HG02970 (cell line): ENCODE data around the gene IQCC.

Experiments used
- ATAC-seq: cut with Tn5 transposase; IDR thresholded peaks from one replicate; pipeline ENCODE4 v1.9.1; 2021; ENCODE audit warnings: mild to moderate bottlenecking, moderate library complexity, moderate number of reproducible peaks; ENCODE audit not compliant: unreplicated experiment, low FRiP score

IQCC gene

DNA sequence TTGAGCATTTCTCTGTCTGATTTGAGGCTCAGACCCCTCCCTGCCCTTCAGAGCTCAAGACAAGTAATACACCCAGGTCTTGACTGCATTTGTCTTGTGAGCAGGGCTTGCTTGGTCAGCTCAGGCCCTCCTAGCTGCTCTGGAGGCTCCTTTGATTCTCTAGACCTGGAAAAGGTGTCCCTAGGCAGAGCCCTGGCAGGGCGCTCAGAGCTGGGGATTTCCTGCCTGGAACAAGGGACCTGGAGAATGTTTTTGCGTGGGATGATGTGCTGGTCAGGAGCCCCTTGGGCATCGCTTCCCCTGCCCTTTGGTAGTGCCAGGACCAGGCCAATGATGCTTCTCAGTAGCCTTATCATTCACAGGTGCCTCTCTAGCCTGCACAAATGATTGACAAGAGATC, 9.9 kb upstream of the IQCC start:
- no peak for ATAC-seq

DNA sequence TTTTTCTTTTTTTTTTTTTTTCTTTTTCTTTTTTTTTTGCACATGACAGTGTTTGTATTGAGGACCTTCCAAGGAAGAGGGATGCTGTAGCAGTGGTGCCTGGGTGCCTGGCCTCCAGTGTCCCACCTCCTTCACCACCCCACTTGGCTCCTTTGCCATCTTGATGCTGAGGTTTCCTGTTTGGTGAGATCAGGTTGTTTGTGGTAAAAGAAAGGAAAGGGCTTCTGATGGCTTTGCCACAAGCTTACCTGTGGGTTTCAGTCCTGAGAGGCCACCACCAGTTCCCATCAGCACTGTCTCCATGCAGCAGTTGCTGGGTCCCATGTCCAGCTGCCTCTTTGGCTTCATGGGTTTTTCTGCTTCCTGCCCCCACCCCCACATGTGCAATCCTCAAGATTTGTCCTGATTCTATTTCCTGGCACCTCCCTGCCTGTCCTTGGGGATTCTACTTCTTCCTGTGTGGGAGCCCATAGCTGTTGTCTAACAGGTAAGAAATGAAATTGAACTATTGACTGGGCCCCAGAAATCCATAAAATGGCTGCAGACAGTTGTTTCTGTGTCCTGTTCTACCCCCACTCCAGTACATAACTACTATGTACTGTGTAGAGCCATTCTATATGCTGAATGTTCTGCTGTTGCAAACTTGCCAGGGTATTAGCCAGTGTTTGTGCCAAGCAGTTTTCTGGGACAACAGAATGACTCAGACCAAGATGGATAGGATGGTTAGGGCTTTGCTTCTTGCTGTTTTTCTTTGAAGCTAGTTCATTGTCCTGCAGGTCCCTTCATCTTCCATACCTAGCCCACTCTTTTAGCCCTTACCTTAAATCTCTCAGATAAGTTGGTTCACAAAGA, 9.3 kb upstream of the IQCC start:
- ATAC-seq = no peak

DNA sequence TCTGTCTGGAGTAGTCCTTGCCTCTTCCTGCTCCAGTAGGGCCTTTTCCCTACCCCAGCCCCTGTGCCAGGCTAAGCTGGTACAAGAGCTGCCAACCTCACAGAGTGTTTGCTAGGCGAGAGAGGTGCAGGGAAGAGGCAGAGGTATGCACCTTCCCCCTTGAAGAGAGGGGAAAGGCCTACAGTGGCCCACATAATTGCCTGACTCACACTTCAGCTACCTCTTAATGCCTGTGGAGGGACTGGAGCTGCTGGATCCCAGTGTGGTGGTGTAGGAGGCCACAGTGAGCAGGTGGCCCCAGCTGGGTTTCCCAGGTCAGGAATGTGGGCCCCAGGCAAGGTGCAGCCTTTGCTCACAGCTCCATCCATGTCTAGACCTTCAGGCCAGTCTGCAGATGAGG, 8.4 kb upstream of the IQCC start:
- ATAC-seq = no peak

DNA sequence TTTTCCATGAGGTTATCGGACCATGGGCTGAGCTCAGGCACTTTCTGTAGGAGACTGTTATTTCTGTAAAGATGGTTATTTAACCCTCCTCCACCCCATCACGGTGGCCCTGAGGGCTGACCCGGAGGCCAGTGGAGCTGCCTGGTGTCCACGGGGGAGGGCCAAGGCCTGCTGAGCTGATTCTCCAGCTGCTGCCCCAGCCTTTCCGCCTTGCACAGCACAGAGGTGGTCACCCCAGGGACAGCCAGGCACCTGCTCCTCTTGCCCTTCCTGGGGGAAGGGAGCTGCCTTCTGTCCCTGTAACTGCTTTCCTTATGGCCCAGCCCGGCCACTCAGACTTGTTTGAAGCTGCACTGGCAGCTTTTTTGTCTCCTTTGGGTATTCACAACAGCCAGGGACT, 7.6 kb upstream of the IQCC start:
- ATAC-seq = no peak

DNA sequence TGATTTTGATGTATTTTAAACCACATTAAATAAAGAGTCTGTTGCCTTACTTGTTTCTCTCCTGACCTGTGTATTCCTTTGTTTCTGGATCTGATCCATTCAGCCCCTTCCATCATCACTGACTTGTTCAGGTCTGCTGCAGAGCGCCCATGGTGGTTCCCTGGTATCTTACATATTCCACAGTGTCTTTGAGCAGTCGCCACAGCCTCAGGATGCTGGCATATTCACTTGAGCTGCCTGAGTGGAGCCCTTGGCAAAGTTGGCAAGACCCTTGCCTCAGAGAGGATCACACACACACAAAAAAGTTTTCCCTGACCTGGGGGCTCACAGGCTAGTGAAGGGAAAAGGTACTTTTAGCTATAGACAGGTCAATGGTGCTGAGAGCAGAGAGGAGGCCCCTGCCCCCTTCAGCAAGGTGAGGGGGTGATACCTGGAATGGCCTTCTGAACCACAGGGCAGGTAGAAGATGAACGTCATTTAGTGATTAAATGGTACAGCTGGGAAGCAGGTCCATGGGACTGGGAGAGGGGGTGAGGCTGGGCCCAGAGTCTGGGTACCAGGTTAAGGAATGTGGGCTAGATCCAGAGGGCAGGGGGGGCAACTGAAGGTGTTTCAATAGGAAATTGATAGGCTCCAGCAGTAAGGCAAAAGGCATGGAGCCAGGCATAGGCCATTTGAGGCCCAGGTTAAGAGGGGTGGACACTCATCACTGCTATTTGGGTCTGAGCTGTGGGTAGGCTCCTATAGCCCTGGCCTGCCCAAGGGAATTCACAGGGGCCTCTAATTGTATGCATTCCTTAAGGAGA, 7.0 kb upstream of the IQCC start:
- ATAC-seq = no peak

DNA sequence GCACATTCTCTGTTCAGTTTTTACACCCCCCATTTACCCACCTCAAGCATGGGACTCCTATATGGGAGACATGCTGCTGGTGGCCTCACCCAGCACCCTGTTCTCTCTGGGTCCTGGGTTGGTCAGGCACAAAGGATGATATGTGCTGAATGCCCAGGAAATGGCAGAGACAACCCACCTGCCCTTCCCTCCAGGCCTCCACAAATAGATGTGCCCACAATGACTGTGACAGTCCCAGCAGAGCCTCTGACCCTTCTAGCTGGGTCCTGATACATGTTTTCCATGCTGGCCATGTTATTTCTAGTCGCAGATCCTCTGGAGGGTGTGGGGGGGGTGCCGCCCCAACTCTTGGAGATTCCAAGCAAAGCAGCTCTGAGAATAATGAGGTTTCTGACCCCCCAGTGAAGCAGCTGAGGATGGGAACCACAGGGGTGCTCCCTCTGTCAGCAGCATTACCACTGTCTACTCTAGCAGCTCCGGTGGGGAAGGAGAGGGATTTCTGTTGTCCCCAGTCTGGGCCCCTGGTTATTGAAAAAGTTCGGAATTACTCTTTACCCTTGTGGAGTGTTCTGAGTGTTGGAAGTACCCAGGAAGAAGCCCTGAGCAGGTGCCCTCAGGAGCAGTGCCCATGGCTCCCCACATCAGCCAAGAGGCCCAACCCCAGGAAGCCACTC, 6.3 kb upstream of the IQCC start:
- ATAC-seq = no peak

DNA sequence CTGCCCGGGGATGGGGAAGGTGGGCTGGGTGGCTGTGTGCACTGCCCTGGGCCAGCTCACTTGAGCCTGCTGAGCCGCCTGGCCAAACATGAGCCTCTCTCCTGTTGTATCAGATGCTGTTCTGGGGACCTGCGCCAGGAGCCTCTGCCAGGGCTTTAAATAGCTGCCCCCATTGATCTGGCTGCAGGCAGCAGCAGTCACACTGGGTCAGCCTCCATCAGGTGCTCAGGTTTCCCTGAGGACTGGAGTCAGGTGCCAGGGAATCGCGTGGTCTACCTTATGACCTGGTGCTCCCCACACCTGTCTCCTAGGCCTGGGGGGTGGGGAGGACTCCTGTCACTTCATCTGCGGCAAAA, 5.8 kb upstream of the IQCC start:
- ATAC-seq = no peak

DNA sequence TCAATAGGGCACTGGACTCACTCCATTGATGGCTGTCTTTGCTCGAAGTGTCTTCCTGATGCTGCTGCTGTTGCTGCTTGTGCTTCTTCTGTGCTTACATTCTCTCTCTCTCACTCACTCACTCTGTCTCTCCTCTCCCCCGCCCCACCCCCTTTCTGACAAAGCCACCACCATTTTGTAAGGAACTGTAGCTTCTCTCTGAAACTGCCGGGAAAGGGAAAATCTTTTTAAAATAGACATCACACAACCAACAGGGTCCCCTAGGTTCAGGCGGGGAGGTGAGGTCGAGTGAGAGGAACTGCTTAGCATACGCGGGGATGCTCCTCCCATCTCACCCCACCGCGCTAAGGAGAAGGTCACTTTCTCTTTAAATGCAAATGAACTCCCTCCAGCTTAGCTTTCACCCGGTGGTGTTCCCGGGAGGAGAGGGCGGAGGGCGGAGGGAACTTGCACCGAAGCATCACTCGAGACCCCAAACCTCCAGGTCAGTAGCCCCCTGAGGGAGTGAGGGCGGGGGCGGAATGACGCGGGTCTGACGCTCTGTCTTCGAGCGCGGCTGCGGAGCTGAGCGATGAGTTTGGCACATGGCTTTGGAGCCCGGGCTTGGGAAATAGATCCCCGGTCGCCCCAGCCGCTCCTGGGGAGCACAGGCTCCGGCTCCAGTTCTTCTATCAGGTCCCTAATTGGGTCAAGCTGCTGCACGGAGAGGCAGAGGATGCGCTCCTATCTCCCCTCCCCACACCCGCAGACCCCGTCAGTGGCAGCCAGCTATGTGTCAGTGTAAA, 5.1 kb upstream of the IQCC start, which contains the start of gene CCDC28B:
TSS of gene CCDC28B (plus strand) at position 370 of the 785 bp plus-strand sequence. CDS start 1,341 bp downstream, outside the sequence.
- ATAC-seq = no peak

DNA sequence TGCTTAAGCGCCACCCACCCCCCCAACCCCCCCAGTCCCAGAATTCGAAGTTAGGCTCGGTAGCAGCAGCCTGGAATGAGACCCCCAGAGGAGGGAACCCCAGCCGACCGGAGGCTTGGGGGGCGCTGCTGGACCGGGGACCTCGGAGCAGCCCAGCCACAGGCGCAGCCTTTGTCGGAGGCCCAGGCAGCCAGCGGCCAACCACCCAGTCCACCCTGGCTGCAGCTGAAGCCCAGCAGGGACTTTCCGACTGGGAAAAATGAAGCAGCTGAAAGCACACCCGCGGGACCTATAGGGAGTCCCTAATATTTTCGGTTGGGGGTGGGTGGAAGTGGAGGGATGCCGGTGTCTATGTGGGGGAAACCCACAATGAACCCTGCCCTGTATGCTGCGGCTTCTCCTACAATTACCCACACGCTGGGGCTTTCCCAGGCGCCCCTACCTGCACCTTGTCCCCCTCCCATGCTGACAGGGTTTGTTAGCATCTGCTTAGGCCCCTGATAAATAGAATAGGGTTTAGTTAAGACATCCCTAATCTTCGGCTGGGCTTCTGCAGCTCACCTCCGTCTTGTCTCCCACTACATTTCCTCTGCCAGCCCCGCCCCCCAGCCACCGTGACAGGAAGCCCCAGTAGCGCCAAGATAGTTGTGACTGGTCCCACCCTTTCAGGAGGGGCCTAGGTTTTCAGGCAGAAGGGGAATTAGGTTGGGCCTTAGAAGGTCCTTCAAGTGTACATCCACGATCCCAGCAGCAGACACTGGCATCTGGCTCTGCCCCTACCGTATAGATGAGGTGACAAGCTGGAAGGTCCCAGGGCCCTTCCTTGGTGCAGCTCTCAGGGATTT, 4.2 kb upstream of the IQCC start:
- peak; percentile 36 for ATAC-seq

DNA sequence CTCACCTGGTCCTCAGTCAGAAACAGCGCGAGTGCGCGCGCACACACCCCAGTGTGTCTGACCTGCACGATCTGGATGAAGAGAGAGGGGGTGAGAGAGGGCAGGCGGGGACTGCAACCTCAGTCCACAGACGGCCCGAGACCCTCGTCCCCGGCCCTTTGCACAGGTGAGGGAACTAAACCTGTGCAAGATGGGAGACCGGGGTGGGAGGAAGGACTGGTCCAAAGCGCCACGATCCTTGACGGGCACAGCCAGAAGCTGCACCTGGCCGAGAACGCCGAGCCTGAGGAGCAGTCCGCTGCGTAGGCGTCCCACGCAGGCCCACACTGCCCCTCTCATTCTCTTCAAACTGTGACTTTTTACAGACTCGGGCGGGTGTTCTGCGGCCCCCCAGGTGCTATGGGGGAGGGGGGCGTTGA, 519 bp upstream of the IQCC start:
- ATAC-seq = no peak

DNA sequence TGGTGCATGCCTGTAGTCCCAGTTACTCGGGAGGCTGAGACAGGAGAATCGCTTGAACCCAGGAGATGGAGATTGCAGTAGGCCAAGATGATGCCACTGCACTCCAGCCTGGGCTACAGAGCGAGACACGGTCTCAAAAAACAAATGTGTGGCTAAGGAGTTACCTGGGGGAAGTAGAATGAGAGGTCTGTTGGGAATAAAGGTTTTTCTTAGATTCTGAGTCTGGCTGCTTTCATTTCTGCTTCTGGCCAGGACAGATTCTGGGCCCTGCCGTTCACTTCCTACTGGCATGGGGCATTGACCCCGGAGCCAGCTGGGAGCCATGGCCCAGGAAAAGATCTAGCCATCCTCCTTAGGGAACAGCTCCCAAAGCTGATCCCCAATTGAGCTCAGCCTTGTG, 3.0 kb downstream of the IQCC start:
- ATAC-seq = no peak

DNA sequence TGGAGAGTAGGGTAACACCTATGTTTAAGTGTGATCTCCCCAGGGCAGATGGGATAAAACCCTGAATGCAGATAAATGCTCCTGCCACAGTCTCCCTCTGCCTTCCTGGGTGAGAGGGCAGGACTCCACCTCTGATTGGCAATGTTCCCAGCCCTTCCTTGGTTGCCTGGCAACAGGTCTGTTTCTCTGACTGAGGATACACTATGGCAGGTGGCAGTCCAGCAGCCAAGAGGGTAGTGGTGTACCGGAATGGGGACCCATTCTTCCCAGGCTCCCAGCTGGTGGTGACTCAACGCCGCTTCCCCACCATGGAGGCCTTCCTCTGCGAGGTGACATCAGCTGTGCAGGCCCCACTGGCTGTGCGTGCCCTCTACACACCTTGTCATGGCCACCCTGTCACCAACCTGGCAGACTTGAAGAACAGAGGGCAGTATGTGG, 3.4 kb downstream of the IQCC start, which contains the start of gene DCDC2B:
TSS of gene DCDC2B (plus strand) at position 199 of the 438 bp plus-strand sequence. CDS start at position 204, 5 bp downstream.
- ATAC-seq = no peak

DNA sequence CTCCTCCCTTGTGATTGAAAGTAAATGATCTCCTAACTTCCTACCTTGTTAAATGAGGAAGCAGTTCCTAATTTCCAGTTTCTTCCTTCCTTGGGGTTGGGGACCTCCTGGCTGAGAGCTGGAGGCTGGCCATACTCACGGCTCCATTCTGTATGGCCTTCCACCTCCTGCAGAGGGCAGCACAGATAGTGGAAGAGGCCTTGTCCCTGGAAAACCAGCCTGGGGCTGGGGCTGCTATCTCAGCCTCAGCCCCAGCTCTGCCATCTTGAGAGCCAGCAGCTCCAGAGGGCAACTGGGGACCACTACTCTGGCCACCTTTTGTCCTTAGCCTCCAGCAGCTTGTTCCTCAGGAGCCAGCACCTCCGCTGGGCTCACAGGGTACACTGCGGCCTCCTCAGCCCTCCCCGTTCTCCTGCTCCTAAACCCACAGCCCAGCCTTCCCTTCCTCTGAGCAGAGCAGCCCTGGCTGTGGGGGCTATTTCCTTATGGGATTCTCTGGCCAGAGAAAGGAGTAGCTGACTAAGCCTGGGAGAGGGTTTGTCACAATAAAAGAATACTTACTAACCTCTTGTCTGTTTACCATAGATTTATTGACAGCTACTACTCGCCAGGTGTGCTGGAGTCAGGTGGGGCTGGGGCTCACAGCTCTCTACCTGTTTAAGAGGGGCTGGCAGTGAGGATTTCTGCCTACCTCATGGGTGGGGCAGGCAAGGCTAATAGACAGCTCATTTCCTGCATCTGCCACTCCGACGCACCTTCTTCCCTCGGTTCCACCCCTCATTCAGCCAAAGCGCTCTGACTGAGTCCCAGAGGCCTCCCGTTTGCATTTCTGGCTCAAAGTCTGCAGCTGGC, 10.4 kb downstream of the IQCC start:
- no peak for ATAC-seq

DNA sequence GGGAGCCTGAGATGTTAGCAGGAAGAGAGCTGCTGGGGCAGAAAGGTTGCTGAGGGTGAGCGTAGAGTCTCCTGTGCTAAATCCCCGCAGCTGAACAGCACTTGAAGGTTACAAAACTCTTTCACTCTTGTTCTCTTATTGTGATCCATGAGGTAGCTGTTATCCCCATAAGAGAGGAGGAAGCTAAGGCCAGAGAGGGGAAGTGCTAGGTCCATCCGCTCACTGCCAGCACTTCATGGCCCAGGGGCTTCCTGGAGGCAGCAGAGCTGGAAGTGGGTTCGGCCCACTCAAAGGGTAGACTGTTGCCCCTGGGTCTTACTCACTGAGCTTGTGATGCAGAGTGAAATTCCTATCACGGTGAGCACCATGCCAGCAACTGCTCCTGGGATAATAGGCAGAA, 11.1 kb downstream of the IQCC start:
- ATAC-seq = no peak

DNA sequence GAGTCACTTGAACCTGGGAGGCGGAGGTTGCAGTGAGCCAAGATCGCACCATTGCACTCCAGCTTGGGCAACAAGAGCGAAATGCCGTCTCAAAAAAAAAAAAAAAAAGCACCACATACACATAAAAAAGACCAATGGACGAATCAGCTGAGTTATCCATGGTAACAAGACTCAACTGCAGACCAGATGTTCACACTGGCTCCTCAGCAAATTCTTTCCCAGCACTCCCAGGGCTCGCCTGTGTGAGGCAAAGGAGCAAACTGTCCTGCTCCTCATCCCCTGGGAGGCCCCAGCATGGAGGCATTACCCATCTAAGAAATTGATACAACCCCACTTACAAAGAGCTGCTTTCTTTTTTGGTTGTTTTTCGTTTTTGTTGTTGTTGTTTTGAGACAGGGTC, 13.6 kb downstream of the IQCC start:
- ATAC-seq = no peak

DNA sequence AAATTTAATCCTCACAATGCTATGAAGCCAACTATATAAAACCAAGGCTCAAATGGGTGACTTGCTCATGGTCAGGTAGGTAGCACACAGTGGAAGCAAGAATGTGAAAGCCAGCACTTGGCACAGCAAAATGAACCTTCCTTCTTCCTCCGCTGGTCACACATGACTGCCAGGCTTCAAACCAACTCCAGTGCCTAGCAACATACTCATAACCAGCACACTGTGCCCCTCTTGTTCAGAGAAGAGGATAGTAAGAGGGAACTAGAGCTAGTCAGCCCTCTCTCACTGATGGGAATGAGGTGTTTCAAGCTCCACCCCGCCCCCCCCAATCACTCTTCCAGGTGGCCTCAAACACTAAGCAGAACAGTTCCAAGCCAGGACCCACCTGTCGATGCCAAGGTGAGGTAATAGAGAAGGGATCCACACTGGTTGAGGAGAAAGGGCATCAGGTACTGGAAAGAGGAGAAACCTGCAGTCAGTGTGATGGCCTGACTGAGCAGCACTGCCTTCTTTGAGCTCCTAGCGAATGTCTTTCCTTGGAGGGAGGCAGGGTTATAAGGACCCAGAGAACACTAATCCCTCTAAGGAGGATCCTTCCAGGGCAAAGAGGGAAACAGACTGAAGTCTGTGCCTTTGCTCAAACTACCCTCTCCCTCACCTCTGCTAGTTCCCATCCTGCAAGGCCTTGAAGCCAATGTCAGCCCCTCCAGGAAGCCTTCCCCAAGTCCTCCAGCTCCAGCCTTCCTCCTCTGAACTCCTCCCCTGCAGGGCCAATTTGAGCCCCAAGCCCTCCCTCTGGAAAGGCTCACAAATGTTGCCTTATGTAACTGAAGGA, 15.5 kb downstream of the IQCC start:
- ATAC-seq = no peak

DNA sequence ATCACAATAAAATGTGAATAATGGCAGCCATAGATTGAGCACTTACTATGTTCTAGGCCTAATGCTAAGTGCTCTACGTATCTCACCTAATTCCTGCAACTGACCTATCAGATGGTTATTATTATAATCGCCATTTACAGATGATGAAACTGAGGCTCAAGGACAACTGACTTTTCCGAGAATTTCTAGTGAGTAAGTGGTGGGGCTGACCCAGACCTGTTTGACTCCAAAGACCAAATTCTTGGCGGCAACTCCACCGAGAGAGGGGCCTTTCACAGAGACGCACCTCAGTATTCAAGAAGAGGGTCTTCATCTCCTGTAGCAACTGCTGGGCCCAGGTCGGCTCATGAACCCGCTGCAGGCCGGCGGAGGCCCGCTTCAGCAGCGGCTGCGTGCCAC, 16.1 kb downstream of the IQCC start:
- ATAC-seq = no peak
